PC-3 (cell line): ENCODE results near the gene WDR93. TPM values are rescaled to one million over a fixed set of nuclear protein-coding genes. Genes with fewer than 3 reads are reported as not detected.
A peak's percentile ranks its signal among the peaks of the same experiment; 100 is the strongest.

Experiments used
- ATAC-seq: fragments of 200-7000 bp; cut with Tn5 transposase; 2 replicates; pipeline ENCODE4 v1.9.1; 2020; ENCODE audit warnings: mild to moderate bottlenecking, moderate library complexity
- BruUV-seq: library from RNA; stranded (reverse); fragments of 400-500 nt; replicated peaks from 2 replicates; lab custom pipeline; 2021; lab: Mats Ljungman, UMichigan
- CTCF ChIA-PET: fragments of 300-600 bp; sonication (Branson Sonifier 250); formaldehyde crosslinking; loops from one replicate; lab custom pipeline; 2022; ENCODE audit warnings: antibody characterized with exemption; lab: Charles Lee
- POLR2A ChIA-PET: fragments of 300-600 bp; sonication (Branson Sonifier 250); formaldehyde crosslinking; loops from one replicate; lab custom pipeline; 2022; ENCODE audit warnings: antibody characterized with exemption; ENCODE audit not compliant: unreplicated experiment; lab: Charles Lee
- DNase-seq: peaks from one replicate; pipeline ENCODE4 v3.0.0-alpha.2; 2015
- H2AFZ ChIP-seq: fragments of 300-600 bp; sonication (generic); 2 replicates; pipeline ENCODE4 v1.6.0; 2016; ENCODE audit warnings: antibody characterized with exemption, low read length
- H3F3A ChIP-seq: fragments of 300-600 bp; sonication (generic); one replicate; pipeline ENCODE4 v1.6.0; 2017; ENCODE audit warnings: antibody characterized with exemption, low read length, control low read depth, mild to moderate bottlenecking; ENCODE audit not compliant: unreplicated experiment
- H3K27ac ChIP-seq: fragments of 300-600 bp; sonication (generic); 2 replicates; pipeline ENCODE4 v1.5.1; 2016; ENCODE audit warnings: mild to moderate bottlenecking, low read length
- H3K27me3 ChIP-seq: fragments of 300-600 bp; sonication (generic); 2 replicates; pipeline ENCODE4 v1.6.1; 2016; ENCODE audit warnings: low read length, mixed read lengths
- H3K36me3 ChIP-seq: fragments of 300-600 bp; sonication (generic); 2 replicates; pipeline ENCODE4 v1.6.1; 2016; ENCODE audit warnings: low read depth, mixed run types, low read length, mixed read lengths
- H3K4me1 ChIP-seq: fragments of 300-600 bp; sonication (generic); 2 replicates; pipeline ENCODE4 v1.5.1; 2016; ENCODE audit warnings: low read length; ENCODE audit not compliant: insufficient read depth
- H3K4me2 ChIP-seq: fragments of 300-600 bp; sonication (generic); 2 replicates; pipeline ENCODE4 v1.6.0; 2016; ENCODE audit warnings: low read length
- H3K4me3 ChIP-seq: fragments of 300-600 bp; sonication (generic); 2 replicates; pipeline ENCODE4 v1.5.1; 2016; ENCODE audit warnings: mild to moderate bottlenecking, low read length, mixed read lengths
- H3K79me2 ChIP-seq: fragments of 300-600 bp; sonication (generic); 2 replicates; pipeline ENCODE4 v1.6.1; 2017; ENCODE audit warnings: low read length, mixed read lengths
- H3K9ac ChIP-seq: fragments of 300-600 bp; sonication (generic); 2 replicates; pipeline ENCODE4 v1.6.0; 2016; ENCODE audit warnings: mild to moderate bottlenecking, low read length
- H3K9me2 ChIP-seq: fragments of 300-600 bp; sonication (generic); replicated peaks from 2 replicates; pipeline ENCODE4 v1.6.1; 2016; ENCODE audit warnings: mixed run types, low read length, mixed read lengths
- H3K9me3 ChIP-seq: fragments of 300-600 bp; sonication (generic); 2 replicates; pipeline ENCODE4 v1.6.1; 2016; ENCODE audit warnings: low read length, mixed read lengths
- H4K20me1 ChIP-seq: fragments of 300-600 bp; sonication (generic); 2 replicates; pipeline ENCODE4 v1.6.1; 2016; ENCODE audit warnings: low read length, mixed read lengths
- EZH2 ChIP-seq: fragments of 300-600 bp; sonication (generic); IDR thresholded peaks from one replicate; pipeline ENCODE4 v1.6.1; 2017; ENCODE audit warnings: antibody characterized with exemption, mild to moderate bottlenecking, low read length; ENCODE audit not compliant: unreplicated experiment
- EZH2phosphoT487 ChIP-seq: fragments of 300-600 bp; sonication (generic); IDR thresholded peaks from 2 replicates; pipeline ENCODE4 v1.6.1; 2018; ENCODE audit warnings: mild to moderate bottlenecking, antibody characterized with exemption, low read length, borderline replicate concordance
- intact Hi-C: fragments of 100-400 bp; cut with micrococcal nuclease; formaldehyde crosslinking; loops from 2 replicates; pipeline ENCODE4 v1.9.0; 2023
- total RNA-seq: library from RNA; depleted of rRNA; stranded (reverse); fragments of >200 nt; gene quantifications from 2 replicates; pipeline ENCODE4 v1.2.3, GENCODE V29; 2014
- TF ChIP-seq, protein P1 (sequence below): fragments of 300-600 bp; sonication (generic); conservative IDR thresholded peaks from 2 replicates; pipeline ENCODE4 v1.5.1; 2017; ENCODE audit warnings: antibody characterized with exemption, low read depth, mild to moderate bottlenecking, low read length

WDR93 gene
- total RNA-seq, 1 experiment from 2014 or later, result 0.22 TPM

DNA sequence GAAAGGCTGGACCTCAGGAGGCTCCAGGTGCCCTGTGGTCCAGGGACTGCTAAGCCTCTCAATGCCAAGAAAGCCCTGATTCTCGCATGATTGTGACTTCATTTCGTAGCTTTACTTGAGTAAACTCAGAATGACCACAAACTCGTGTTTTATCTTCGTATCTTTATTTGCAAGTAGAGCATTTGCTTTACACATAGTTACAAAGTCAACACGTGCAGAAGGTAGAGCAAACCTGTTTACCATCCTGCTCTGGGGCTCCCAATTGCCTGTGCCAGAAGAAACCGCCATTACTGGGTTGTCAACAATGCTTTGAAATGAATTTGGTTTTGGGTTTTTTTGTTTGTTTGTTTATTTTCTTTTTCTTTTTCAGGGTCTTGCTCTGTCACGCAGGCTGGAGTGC lies 66.3 kb downstream of the WDR93 start:
- no peaks in the 10 kb centered on the region for H3K27me3 ChIP-seq
- intact Hi-C loops, result no loop called here
- H4K20me1 ChIP-seq, result no peaks in the 10 kb centered on the region
- no peak overlapping the region for H3K4me3 ChIP-seq
- H3K4me2 ChIP-seq, result no peak overlapping the region
- peak overlapping the region; percentile 61 for H3K27ac ChIP-seq
- TF ChIP-seq, protein P1, sequence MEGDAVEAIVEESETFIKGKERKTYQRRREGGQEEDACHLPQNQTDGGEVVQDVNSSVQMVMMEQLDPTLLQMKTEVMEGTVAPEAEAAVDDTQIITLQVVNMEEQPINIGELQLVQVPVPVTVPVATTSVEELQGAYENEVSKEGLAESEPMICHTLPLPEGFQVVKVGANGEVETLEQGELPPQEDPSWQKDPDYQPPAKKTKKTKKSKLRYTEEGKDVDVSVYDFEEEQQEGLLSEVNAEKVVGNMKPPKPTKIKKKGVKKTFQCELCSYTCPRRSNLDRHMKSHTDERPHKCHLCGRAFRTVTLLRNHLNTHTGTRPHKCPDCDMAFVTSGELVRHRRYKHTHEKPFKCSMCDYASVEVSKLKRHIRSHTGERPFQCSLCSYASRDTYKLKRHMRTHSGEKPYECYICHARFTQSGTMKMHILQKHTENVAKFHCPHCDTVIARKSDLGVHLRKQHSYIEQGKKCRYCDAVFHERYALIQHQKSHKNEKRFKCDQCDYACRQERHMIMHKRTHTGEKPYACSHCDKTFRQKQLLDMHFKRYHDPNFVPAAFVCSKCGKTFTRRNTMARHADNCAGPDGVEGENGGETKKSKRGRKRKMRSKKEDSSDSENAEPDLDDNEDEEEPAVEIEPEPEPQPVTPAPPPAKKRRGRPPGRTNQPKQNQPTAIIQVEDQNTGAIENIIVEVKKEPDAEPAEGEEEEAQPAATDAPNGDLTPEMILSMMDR, result no peak
- TF ChIP-seq EZH2 (no peak), EZH2phosphoT487 (no peak)
- ChIA-PET CTCF (no interaction called here), POLR2A (no interaction called here)
- peaks cover 49% of the 10 kb centered on the region for H3K4me1 ChIP-seq
- DNase-seq, result peak; percentile 91
- H3K36me3 ChIP-seq, result no peaks in the 10 kb centered on the region
- no peaks in the 10 kb centered on the region for H3K79me2 ChIP-seq
- BruUV-seq, result no TSS peak
- no peak overlapping the region for H2AFZ ChIP-seq
- H3K9ac ChIP-seq, result no peak overlapping the region
- H3F3A ChIP-seq, result no peaks in the 10 kb centered on the region
- ATAC-seq, result peak; percentile 21
- no peaks in the 10 kb centered on the region for H3K9me3 ChIP-seq
- no peaks in the 10 kb centered on the region for H3K9me2 ChIP-seq

DNA sequence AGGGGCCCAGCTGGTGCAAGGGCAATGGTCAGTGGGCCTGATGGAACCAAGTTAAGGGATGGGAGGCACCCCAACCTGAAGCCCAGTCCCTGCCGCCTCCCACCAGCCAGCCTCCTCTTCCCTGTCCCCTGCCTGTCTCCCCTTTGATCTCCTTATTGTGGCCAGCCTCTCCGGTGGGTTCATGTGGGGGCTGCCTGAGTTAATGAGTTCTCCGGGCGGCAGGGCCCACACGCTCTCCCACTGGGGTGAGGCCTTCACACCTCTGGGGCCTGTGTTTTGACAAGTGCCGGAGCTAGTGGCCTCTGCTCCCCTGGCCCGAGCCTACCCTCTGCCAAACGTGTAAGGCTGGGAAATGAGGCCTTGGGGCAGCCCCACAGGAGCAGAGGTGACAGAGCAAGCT lies 67.7 kb downstream of the WDR93 start:
- Histone ChIP-seq H3F3A (no peaks in the 10 kb centered on the region), H3K4me1 (peaks cover 47% of the 10 kb centered on the region), H3K27me3 (no peaks in the 10 kb centered on the region), H3K9ac (no peak overlapping the region), H4K20me1 (no peaks in the 10 kb centered on the region), H3K79me2 (no peaks in the 10 kb centered on the region), H3K9me2 (no peaks in the 10 kb centered on the region), H2AFZ (no peak overlapping the region), H3K4me2 (no peak overlapping the region), H3K4me3 (no peak overlapping the region), H3K9me3 (no peaks in the 10 kb centered on the region), H3K27ac (no peak overlapping the region), H3K36me3 (no peaks in the 10 kb centered on the region)
- TF ChIP-seq EZH2 (no peak), EZH2phosphoT487 (no peak)
- TF ChIP-seq, protein P1, result no peak
- ChIA-PET CTCF (interaction anchor here (0.6 kb wide), 1 partner anchor 32 kb away, joined by 3 read pairs; no protein-coding TSS in a partner anchor), POLR2A (no interaction called here)
- no peak for ATAC-seq
- DNase-seq, result no peak
- BruUV-seq, result no TSS peak
- intact Hi-C loops, result no loop called here

DNA sequence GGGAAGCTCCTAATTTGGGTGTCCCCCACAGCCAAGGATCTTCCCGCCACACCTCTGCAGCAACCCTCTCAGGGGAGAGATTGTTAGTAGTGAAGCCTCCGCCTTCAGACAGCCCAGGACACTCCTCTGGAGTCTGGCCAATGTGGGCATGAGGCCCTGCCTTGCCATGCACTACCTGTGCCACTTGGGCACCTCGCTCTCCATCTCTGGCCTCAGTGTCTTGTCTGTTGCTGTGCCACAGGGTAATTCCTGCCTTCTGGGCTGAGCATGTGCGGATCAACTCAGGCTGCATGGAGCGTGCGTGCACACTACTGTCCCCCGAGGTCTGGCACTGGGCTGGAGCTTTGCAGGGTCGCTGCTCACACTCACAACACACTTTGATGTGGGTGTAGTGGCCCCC lies 68.4 kb downstream of the WDR93 start:
- no peaks in the 10 kb centered on the region for H4K20me1 ChIP-seq
- H3K4me2 ChIP-seq, result no peak overlapping the region
- H3K9me2 ChIP-seq, result no peaks in the 10 kb centered on the region
- ATAC-seq (no peak), DNase-seq (no peak)
- H3K9ac ChIP-seq, result no peak overlapping the region
- POLR2A ChIA-PET, result no interaction called here
- CTCF ChIA-PET, result no interaction called here
- no peaks in the 10 kb centered on the region for H3K36me3 ChIP-seq
- no peak overlapping the region for H3K27ac ChIP-seq
- H3K79me2 ChIP-seq, result no peaks in the 10 kb centered on the region
- intact Hi-C loops, result no loop called here
- no peak overlapping the region for H2AFZ ChIP-seq
- H3K4me3 ChIP-seq, result no peak overlapping the region
- H3F3A ChIP-seq, result no peaks in the 10 kb centered on the region
- peaks cover 47% of the 10 kb centered on the region for H3K4me1 ChIP-seq
- H3K27me3 ChIP-seq, result no peaks in the 10 kb centered on the region
- TF ChIP-seq EZH2 (no peak), EZH2phosphoT487 (no peak)
- TF ChIP-seq, protein P1, result no peak
- BruUV-seq, result no TSS peak
- H3K9me3 ChIP-seq, result no peaks in the 10 kb centered on the region
